HepG2 (cell line): ENCODE results near the gene PTPRCAP. TPM values are rescaled to one million over a fixed set of nuclear protein-coding genes. Genes with fewer than 3 reads are reported as not detected.

Source experiments
- HDAC6 ChIP-seq: fragments of 200-600 bp; sonication (generic); IDR thresholded peaks from 2 replicates; pipeline ENCODE4 v1.7.0; 2017; ENCODE audit warnings: mild to moderate bottlenecking, antibody characterized with exemption, low read length, low read depth
- HIVEP1 ChIP-seq: sonication (generic); formaldehyde crosslinking; IDR thresholded peaks from 2 replicates; pipeline ENCODE4 v1.4.0; 2020; ENCODE audit warnings: mild to moderate bottlenecking, missing genetic modification reagents
- HMG20B ChIP-seq: conservative IDR thresholded peaks from 2 replicates; pipeline ENCODE4 v1.6.1; 2016; ENCODE audit warnings: missing genetic modification reagents, missing compliant biosample characterization
- ISX ChIP-seq: sonication (generic); formaldehyde crosslinking; conservative IDR thresholded peaks from 2 replicates; pipeline ENCODE4 v1.5.0; 2020; ENCODE audit warnings: missing genetic modification reagents
- KDM6A ChIP-seq: IDR thresholded peaks from 2 replicates; pipeline ENCODE4 v1.6.1; 2016; ENCODE audit warnings: low read depth
- PRPF4 ChIP-seq: fragments of 200-400 bp; formaldehyde crosslinking; IDR thresholded peaks from 2 replicates; pipeline ENCODE4 v1.6.1; 2016; ENCODE audit warnings: low read length, low read depth; ENCODE audit not compliant: poor library complexity, severe bottlenecking
- SIN3B ChIP-seq: fragments of 150-350 bp; IDR thresholded peaks from 2 replicates; pipeline ENCODE4 v1.6.1; 2014; ENCODE audit warnings: low read length
- SP4 ChIP-seq: sonication (generic); formaldehyde crosslinking; IDR thresholded peaks from 2 replicates; pipeline ENCODE4 v1.8.1; 2023; ENCODE audit warnings: mild to moderate bottlenecking, missing genetic modification reagents
- TCF7 ChIP-seq: sonication (generic); IDR thresholded peaks from 2 replicates; pipeline ENCODE4 v1.6.1; 2016; ENCODE audit warnings: antibody characterized with exemption, low read depth
- ZNF124 ChIP-seq: sonication (generic); formaldehyde crosslinking; IDR thresholded peaks from 2 replicates; pipeline ENCODE4 v1.4.0; 2020; ENCODE audit warnings: missing genetic modification reagents
- polyA plus RNA-seq, 8 experiments: library from polyadenylated mRNA; depleted of rRNA in 3 of 8; stranded (reverse) in 7 of 8; unstranded in 1 of 8; fragments of >200 nt; fragmentation: Illumina TruSeq in 4 of 8; extraction: Trizol in 4 of 8; gene quantifications; 2 replicates each; pipeline versions ENCODE4 v1.2.1 to v1.2.3, GENCODE V29; 2011 to 2016; ENCODE audit warnings: low read depth in 4 of 8, missing spikeins in 1 of 8, mixed read lengths in 1 of 8; ENCODE audit not compliant: insufficient read depth in 1 of 8
- total RNA-seq, 5 experiments: library from RNA; depleted of rRNA; stranded (reverse); fragments of >200 nt; fragmentation: Illumina TruSeq; extraction: Trizol; gene quantifications; 2 replicates each; pipeline ENCODE4 v1.2.3, GENCODE V29; 2016; ENCODE audit warnings: low read depth in 1 of 5
- TF ChIP-seq, protein P1 (sequence below): sonication (generic); formaldehyde crosslinking; IDR thresholded peaks from 2 replicates; pipeline ENCODE4 v1.5.1; 2020; ENCODE audit warnings: mild to moderate bottlenecking, missing genetic modification reagents
- TF ChIP-seq, protein P2 (sequence below): sonication (generic); formaldehyde crosslinking; IDR thresholded peaks from 2 replicates; pipeline ENCODE4 v1.4.0; 2020; ENCODE audit warnings: missing genetic modification reagents, mild to moderate bottlenecking, borderline replicate concordance
- TF ChIP-seq, protein P3 (sequence below): IDR thresholded peaks from 2 replicates; pipeline ENCODE4 v1.6.1; 2012; ENCODE audit warnings: low read depth, low read length, improper control_type of control experiment
- TF ChIP-seq, protein P4 (sequence below): sonication (generic); formaldehyde crosslinking; IDR thresholded peaks from 2 replicates; pipeline ENCODE4 v1.4.0; 2020; ENCODE audit warnings: missing genetic modification reagents, borderline replicate concordance

Gene PTPRCAP
- total and polyA plus RNA-seq, 2 of the 13 experiments (the other 11 are each of a cell fraction or from before 2014, with no cell fraction given) = 0.60 to 0.70 TPM

DNA sequence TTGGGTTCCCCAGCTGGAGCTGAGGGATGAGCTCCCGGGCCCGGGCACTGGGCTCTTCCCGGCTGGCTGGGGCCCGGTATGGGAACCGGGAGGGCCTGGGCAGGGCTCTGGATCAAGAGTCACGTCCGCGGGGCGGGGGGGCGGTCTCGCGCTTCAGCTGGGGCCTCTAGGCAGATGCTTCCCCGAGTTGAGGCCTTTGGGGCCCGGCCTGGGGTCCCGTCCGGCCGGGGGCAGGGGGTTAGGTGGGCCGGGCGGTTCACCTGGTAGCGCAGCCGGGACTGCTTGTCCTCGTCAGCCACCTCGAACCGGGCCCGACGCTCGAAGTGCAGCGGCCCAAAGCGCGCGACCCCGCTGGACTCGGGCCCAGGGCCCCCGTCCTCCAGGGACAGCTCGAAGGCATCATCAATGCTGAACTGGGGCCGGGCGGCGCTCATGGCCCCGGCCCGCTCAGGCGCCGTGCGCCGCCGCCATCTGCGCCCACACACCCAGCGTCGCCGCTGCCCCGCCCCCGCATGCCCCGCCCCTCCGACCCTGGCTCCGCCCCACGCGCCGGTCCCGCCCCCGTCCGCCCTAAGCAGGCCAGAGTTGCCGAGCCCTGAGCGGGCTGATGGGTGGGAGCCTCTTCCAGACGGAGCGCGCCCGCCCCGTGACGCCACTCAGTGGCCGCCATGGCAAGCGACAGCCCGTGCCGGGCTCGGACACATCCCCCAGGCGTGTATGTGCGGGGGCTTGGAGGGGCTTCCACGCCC, 31.5 kb upstream of the PTPRCAP start, which contains the start of gene TMEM134 (continued):
- TF ChIP-seq, protein P1, sequence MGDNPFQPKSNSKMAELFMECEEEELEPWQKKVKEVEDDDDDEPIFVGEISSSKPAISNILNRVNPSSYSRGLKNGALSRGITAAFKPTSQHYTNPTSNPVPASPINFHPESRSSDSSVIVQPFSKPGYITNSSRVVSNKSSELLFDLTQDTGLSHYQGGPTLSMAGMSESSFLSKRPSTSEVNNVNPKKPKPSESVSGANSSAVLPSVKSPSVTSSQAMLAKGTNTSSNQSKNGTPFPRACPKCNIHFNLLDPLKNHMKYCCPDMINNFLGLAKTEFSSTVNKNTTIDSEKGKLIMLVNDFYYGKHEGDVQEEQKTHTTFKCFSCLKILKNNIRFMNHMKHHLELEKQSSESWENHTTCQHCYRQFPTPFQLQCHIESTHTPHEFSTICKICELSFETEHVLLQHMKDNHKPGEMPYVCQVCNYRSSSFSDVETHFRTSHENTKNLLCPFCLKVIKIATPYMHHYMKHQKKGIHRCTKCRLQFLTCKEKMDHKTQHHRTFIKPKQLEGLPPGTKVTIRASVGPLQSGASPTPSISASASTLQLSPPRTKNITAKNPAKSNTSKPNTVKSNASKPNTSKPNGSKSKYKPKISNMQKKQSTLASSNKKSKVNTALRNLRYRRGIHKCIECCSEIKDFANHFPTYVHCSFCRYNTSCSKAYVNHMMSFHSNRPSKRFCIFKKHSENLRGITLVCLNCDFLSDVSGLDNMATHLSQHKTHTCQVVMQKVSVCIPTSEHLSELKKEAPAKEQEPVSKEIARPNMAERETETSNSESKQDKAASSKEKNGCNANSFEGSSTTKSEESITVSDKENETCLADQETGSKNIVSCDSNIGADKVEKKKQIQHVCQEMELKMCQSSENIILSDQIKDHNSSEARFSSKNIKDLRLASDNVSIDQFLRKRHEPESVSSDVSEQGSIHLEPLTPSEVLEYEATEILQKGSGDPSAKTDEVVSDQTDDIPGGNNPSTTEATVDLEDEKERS = no peak
- TF ChIP-seq PRPF4 = no peak
- no peak for TF ChIP-seq ISX (CRISPR knock-in tag)
- TF ChIP-seq KDM6A (CRISPR knock-in tag) = no peak
- no peak for TF ChIP-seq HIVEP1 (CRISPR knock-in tag)
- TF ChIP-seq SP4 (CRISPR knock-in tag) = peak; percentile 99
- TF ChIP-seq, protein P2, sequence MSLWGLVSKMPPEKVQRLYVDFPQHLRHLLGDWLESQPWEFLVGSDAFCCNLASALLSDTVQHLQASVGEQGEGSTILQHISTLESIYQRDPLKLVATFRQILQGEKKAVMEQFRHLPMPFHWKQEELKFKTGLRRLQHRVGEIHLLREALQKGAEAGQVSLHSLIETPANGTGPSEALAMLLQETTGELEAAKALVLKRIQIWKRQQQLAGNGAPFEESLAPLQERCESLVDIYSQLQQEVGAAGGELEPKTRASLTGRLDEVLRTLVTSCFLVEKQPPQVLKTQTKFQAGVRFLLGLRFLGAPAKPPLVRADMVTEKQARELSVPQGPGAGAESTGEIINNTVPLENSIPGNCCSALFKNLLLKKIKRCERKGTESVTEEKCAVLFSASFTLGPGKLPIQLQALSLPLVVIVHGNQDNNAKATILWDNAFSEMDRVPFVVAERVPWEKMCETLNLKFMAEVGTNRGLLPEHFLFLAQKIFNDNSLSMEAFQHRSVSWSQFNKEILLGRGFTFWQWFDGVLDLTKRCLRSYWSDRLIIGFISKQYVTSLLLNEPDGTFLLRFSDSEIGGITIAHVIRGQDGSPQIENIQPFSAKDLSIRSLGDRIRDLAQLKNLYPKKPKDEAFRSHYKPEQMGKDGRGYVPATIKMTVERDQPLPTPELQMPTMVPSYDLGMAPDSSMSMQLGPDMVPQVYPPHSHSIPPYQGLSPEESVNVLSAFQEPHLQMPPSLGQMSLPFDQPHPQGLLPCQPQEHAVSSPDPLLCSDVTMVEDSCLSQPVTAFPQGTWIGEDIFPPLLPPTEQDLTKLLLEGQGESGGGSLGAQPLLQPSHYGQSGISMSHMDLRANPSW = no peak; the same call in 1 of the 2 replicates
- TF ChIP-seq, protein P3, sequence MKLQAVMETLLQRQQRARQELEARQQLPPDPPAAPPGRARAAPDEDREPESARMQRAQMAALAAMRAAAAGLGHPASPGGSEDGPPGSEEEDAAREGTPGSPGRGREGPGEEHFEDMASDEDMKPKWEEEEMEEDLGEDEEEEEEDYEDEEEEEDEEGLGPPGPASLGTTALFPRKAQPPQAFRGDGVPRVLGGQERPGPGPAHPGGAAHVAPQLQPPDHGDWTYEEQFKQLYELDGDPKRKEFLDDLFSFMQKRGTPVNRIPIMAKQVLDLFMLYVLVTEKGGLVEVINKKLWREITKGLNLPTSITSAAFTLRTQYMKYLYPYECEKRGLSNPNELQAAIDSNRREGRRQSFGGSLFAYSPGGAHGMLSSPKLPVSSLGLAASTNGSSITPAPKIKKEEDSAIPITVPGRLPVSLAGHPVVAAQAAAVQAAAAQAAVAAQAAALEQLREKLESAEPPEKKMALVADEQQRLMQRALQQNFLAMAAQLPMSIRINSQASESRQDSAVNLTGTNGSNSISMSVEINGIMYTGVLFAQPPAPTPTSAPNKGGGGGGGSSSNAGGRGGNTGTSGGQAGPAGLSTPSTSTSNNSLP = no peak
- TF ChIP-seq ZNF124 (CRISPR knock-in tag) = peak; percentile 39; the same call in 1 of the 2 replicates
- TF ChIP-seq HDAC6 = no peak
- no peak for TF ChIP-seq TCF7
- TF ChIP-seq, protein P4, sequence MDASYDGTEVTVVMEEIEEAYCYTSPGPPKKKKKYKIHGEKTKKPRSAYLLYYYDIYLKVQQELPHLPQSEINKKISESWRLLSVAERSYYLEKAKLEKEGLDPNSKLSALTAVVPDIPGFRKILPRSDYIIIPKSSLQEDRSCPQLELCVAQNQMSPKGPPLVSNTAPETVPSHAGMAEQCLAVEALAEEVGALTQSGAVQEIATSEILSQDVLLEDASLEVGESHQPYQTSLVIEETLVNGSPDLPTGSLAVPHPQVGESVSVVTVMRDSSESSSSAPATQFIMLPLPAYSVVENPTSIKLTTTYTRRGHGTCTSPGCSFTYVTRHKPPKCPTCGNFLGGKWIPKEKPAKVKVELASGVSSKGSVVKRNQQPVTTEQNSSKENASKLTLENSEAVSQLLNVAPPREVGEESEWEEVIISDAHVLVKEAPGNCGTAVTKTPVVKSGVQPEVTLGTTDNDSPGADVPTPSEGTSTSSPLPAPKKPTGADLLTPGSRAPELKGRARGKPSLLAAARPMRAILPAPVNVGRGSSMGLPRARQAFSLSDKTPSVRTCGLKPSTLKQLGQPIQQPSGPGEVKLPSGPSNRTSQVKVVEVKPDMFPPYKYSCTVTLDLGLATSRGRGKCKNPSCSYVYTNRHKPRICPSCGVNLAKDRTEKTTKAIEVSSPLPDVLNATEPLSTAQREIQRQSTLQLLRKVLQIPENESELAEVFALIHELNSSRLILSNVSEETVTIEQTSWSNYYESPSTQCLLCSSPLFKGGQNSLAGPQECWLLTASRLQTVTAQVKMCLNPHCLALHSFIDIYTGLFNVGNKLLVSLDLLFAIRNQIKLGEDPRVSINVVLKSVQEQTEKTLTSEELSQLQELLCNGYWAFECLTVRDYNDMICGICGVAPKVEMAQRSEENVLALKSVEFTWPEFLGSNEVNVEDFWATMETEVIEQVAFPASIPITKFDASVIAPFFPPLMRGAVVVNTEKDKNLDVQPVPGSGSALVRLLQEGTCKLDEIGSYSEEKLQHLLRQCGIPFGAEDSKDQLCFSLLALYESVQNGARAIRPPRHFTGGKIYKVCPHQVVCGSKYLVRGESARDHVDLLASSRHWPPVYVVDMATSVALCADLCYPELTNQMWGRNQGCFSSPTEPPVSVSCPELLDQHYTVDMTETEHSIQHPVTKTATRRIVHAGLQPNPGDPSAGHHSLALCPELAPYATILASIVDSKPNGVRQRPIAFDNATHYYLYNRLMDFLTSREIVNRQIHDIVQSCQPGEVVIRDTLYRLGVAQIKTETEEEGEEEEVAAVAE (CRISPR knock-in tag) = no peak
- TF ChIP-seq HMG20B (CRISPR knock-in tag) = no peak
- no peak for TF ChIP-seq SIN3B
